HG02610 (cell line): ENCODE data around the gene NCF1.
A peak's percentile ranks its signal among the peaks of the same experiment; 100 is the strongest.
"Not testable (repeated sequence)": the region's sequence is repeated elsewhere in the genome, so short reads cannot be mapped to it uniquely, and the experiment has no call there.

Source experiments
- ATAC-seq: cut with Tn5 transposase; IDR thresholded peaks from one replicate; pipeline ENCODE4 v1.9.1; 2021; ENCODE audit warnings: mild to moderate bottlenecking, moderate library complexity; ENCODE audit not compliant: unreplicated experiment

NCF1 gene

GRCh38 chr7:74783595-74783994 lies 9.8 kb downstream of the NCF1 start:
- ATAC-seq, result not testable (repeated sequence)

- peak; percentile 90 for ATAC-seq
These were observed 14.7 kb downstream of the NCF1 start for GRCh38 chr7:74788369-74789150.

GRCh38 chr7:74789200-74789736 lies 15.5 kb downstream of the NCF1 start:
- ATAC-seq, result not testable (repeated sequence)

- not testable (repeated sequence) for ATAC-seq
These were observed 24.2 kb downstream of the NCF1 start for GRCh38 chr7:74797848-74798622.

GRCh38 chr7:74798644-74799043 lies 24.8 kb downstream of the NCF1 start:
- ATAC-seq, result not testable (repeated sequence)

GRCh38 chr7:74815882-74816281 lies 42.1 kb downstream of the NCF1 start:
- ATAC-seq, result not testable (repeated sequence)

- peak; percentile 89 for ATAC-seq
These were observed 46.5 kb downstream of the NCF1 start for GRCh38 chr7:74820146-74820805.

GRCh38 chr7:74821259-74821658 lies 47.4 kb downstream of the NCF1 start:
- ATAC-seq, result not testable (repeated sequence)

- ATAC-seq, result not testable (repeated sequence)
These were observed 56.1 kb downstream of the NCF1 start for GRCh38 chr7:74829959-74830358.

- ATAC-seq, result not testable (repeated sequence)
These were observed 56.6 kb downstream of the NCF1 start for GRCh38 chr7:74830411-74830810.
